Fibroblast of mammary gland (primary cell): ENCODE measurements around the gene DDI2.

Experiments
- DNase-seq: peaks from one replicate; pipeline ENCODE4 v3.0.0-alpha.2; 2010; ENCODE audit warnings: low read depth
- H3K4me3 ChIP-seq: 2 replicates; pipeline ENCODE4 v1.5.1; 2011; ENCODE audit warnings: low read depth, mild to moderate bottlenecking, low read length, moderate library complexity; ENCODE audit not compliant: control insufficient read depth
- CTCF ChIP-seq: conservative IDR thresholded peaks from 2 replicates; pipeline ENCODE4 v1.5.1; 2011; ENCODE audit warnings: low read depth, low read length, inconsistent platforms; ENCODE audit not compliant: control insufficient read depth, insufficient read depth

DDI2 gene

GRCh38 chr1:15684042-15684461 is 66.8 kb downstream of the DDI2 start, which contains the start of gene PLEKHM2:
PLEKHM2 (plus strand) TSS chr1:15684320; CDS start chr1:15684559, 239 bp downstream.
- peak; percentile 27 for DNase-seq
- H3K4me3 ChIP-seq: peak within 1 kb of the TSS; percentile 81
- TF ChIP-seq CTCF: no peak

GRCh38 chr1:15684468-15685291 is 67.4 kb downstream of the DDI2 start:
- TF ChIP-seq CTCF: peak; percentile 1
- peak; percentile 16 for DNase-seq
- peak overlapping the region; percentile 81 for H3K4me3 ChIP-seq

- H3K4me3 ChIP-seq: peak overlapping the region; percentile 81
- DNase-seq: peak; percentile 20
- no peak for TF ChIP-seq CTCF
These were observed 68.6 kb downstream of the DDI2 start for GRCh38 chr1:15685820-15686219.

GRCh38 chr1:15687446-15687845 is 70.2 kb downstream of the DDI2 start:
- no peak for DNase-seq
- no peak overlapping the region for H3K4me3 ChIP-seq
- TF ChIP-seq CTCF: no peak

GRCh38 chr1:15690317-15690716 is 73.1 kb downstream of the DDI2 start:
- H3K4me3 ChIP-seq: no peak overlapping the region
- no peak for TF ChIP-seq CTCF
- no peak for DNase-seq

GRCh38 chr1:15691434-15692032 is 74.3 kb downstream of the DDI2 start:
- TF ChIP-seq CTCF: no peak
- H3K4me3 ChIP-seq: no peak overlapping the region
- DNase-seq: peak; percentile 53
